ENCODE results near the gene ARHGAP15. TPM values are rescaled to one million over a fixed set of nuclear protein-coding genes. Genes with fewer than 3 reads are reported as not detected.

Gene ARHGAP15
- total and polyA plus RNA-seq, 2 donors from 2014 or later: 5.7 to 23.1 TPM

DNA sequence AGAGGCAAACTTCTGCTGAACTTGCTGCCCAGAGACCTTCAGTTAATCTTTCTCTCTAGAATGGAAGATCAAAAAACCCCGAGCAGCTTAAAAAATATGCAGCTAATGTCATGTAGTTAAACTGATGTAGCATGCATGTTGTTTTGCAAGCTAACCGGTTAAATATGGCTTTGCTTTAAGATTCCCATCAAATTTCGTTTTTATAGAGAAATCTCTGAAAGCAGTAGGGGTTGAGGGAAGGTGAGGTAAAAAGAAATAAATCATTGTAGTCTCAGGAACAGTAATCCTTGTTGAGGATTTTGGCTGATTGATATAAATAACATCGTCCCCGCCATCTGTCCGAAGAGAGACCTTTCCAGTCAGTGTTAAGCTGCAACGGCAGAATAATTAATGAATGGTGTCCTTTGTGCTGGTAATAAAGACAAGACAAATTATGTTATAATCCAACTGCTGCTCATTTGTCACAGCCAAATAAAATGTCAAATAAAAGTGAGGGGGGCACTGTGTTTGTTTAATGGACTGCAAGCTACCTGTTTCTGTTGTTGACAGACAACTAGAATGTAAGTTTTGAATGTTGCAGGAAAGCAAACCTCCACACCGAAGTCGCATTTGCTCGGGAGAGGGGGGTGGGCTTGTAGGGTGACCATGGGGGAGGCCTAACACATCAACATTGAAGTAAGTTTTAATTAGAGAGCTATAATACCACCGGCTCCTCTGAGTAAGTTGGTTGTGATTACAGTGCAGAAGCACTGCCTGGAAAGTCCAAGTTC lies 555.5 kb downstream of the ARHGAP15 start:
- DNase-seq: peak in 4 of 5 donors; percentile 40 to 91 (median 58)
- Histone ChIP-seq H3K4me3 (ENCODE audit: low read length in 3 of 3) (no peak overlapping the region), H3K27me3 (ENCODE audit: control insufficient read depth, insufficient read depth, low read length) (no peaks in the 10 kb centered on the region), H3K9ac (ENCODE audit: low read length in 3 of 3) (no peak overlapping the region), H3K4me1 (ENCODE audit: control insufficient read depth in 2 of 3, insufficient read depth in 2 of 3, low read depth in 1 of 3, low read length in 3 of 3) (no peaks in the 10 kb centered on the region), H3K27ac (ENCODE audit: low read depth in 2 of 2, low read length in 2 of 2) (no peak overlapping the region), H3K36me3 (ENCODE audit: control insufficient read depth in 2 of 3, insufficient read depth in 3 of 3, low read length in 3 of 3) (no peaks in the 10 kb centered on the region), H3K9me3 (ENCODE audit: control insufficient read depth in 2 of 3, insufficient read depth in 1 of 3, low read length in 3 of 3) (no peaks in the 10 kb centered on the region)
- TF ChIP-seq, protein P1, sequence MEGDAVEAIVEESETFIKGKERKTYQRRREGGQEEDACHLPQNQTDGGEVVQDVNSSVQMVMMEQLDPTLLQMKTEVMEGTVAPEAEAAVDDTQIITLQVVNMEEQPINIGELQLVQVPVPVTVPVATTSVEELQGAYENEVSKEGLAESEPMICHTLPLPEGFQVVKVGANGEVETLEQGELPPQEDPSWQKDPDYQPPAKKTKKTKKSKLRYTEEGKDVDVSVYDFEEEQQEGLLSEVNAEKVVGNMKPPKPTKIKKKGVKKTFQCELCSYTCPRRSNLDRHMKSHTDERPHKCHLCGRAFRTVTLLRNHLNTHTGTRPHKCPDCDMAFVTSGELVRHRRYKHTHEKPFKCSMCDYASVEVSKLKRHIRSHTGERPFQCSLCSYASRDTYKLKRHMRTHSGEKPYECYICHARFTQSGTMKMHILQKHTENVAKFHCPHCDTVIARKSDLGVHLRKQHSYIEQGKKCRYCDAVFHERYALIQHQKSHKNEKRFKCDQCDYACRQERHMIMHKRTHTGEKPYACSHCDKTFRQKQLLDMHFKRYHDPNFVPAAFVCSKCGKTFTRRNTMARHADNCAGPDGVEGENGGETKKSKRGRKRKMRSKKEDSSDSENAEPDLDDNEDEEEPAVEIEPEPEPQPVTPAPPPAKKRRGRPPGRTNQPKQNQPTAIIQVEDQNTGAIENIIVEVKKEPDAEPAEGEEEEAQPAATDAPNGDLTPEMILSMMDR (IDR thresholded peaks at IDR 0.05; ENCODE audit: borderline replicate concordance, extremely low read depth, insufficient read depth): no peak
- intact Hi-C loops (cut with DNase I): no loop called here
- FAIRE-seq: no peak

DNA sequence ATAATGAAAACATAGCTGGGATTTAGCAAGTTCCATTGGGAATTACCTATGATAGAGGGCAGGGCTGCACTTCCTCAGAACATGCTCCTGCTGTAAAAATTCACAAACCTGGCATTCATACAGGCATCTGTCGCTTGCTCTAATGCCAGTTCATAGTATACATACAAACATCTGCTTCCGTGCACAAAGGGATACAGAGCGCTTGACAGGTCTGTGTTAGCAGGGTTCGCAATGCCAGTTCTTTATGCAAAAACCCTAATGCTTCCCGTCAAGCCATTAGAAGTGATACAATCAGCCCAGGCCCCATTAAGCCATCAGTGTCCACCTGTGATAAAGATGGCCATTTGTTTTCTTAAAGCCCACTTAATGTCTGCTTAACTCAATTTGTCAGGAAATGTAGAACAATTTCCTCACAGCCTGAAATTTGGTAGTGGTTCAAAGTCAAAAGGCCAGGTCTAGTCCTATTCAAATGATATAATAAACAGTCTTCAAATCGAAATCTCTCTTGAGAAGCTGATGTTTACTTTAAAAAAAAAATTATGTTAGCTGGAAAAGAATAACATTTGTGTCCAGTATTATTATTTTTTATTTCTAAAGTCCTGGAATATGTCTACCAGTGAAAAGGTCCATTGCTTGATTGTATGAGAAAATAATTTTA lies 556.3 kb downstream of the ARHGAP15 start:
- Histone ChIP-seq H3K4me1 (ENCODE audit: control insufficient read depth in 2 of 3, insufficient read depth in 2 of 3, low read depth in 1 of 3, low read length in 3 of 3) (no peaks in the 10 kb centered on the region), H3K9ac (ENCODE audit: low read length in 3 of 3) (no peak overlapping the region), H3K9me3 (ENCODE audit: control insufficient read depth in 2 of 3, insufficient read depth in 1 of 3, low read length in 3 of 3) (no peaks in the 10 kb centered on the region), H3K4me3 (ENCODE audit: low read length in 3 of 3) (no peak overlapping the region), H3K36me3 (ENCODE audit: control insufficient read depth in 2 of 3, insufficient read depth in 3 of 3, low read length in 3 of 3) (no peaks in the 10 kb centered on the region), H3K27me3 (ENCODE audit: control insufficient read depth, insufficient read depth, low read length) (no peaks in the 10 kb centered on the region), H3K27ac (ENCODE audit: low read depth in 2 of 2, low read length in 2 of 2) (no peak overlapping the region)
- TF ChIP-seq, protein P1 (IDR thresholded peaks at IDR 0.05; ENCODE audit: borderline replicate concordance, extremely low read depth, insufficient read depth): no peak
- intact Hi-C loops (cut with DNase I): no loop called here
- no peak for FAIRE-seq
- peak in 2 of 5 donors; percentile 12 to 32 for DNase-seq

DNA sequence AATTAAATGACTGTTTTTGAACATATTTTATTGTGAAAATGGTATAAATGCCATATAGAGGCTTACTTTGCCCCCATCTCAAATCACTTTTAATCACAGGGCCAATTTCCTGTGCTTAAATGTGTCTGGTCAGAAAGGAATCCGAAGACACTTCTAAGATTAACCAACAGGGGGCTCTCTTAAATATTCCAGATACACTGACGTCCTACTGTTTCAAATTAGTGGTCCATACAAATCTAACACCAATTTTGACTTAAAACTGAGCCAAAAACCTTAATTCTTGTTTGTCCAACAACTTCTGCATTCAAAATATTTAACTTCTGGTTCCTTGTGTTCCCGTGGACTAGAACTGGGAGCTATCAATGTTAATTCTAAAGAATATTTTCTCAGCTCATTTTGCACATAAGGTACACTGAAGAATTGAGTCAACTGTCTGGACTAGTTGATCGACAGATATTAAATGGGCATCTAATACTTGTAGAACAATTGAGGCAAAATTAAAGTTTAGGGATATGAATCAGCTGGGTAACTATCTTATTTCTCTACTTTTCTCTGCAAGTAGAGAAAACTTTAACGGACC lies 557.5 kb downstream of the ARHGAP15 start:
- no peaks in the 10 kb centered on the region for H3K9me3 ChIP-seq (ENCODE audit: control insufficient read depth in 2 of 3, insufficient read depth in 1 of 3, low read length in 3 of 3)
- peak; percentile 37 for FAIRE-seq
- H3K4me3 ChIP-seq (ENCODE audit: low read length in 3 of 3): no peak overlapping the region
- peak in 2 of 5 donors; percentile 47 to 66 for DNase-seq
- H3K27me3 ChIP-seq (ENCODE audit: control insufficient read depth, insufficient read depth, low read length): no peaks in the 10 kb centered on the region
- H3K9ac ChIP-seq (ENCODE audit: low read length in 3 of 3): no peak overlapping the region
- no peak overlapping the region for H3K27ac ChIP-seq (ENCODE audit: low read depth in 2 of 2, low read length in 2 of 2)
- H3K4me1 ChIP-seq (ENCODE audit: control insufficient read depth in 2 of 3, insufficient read depth in 2 of 3, low read depth in 1 of 3, low read length in 3 of 3): no peaks in the 10 kb centered on the region
- intact Hi-C loops (cut with DNase I): no loop called here
- no peaks in the 10 kb centered on the region for H3K36me3 ChIP-seq (ENCODE audit: control insufficient read depth in 2 of 3, insufficient read depth in 3 of 3, low read length in 3 of 3)
- TF ChIP-seq, protein P1 (IDR thresholded peaks at IDR 0.05; ENCODE audit: borderline replicate concordance, extremely low read depth, insufficient read depth): peak; percentile 38

Measured in kidney (tissue), 14 donors.